Skin epidermis (tissue), 12 donors: ENCODE data around the gene FGF14.
"Not testable (repeated sequence)": the region's sequence is repeated elsewhere in the genome, so short reads cannot be mapped to it uniquely, and the experiment has no call there.

Experiments
- H3K27ac ChIP-seq, 21 experiments: fragments of 200-600 bp; sonication (generic) in 11 of 21; one replicate each; pipeline ENCODE4 v1.5.0; 2020; ENCODE audit warnings: mild to moderate bottlenecking in 3 of 21, inconsistent platforms in 2 of 21, moderate library complexity in 2 of 21
- H3K4me3 ChIP-seq, 7 experiments: fragments of 200-600 bp; sonication (generic) in 2 of 7; one replicate each; pipeline ENCODE4 v1.5.0; 2020; ENCODE audit warnings: inconsistent platforms in 2 of 7, mild to moderate bottlenecking in 2 of 7, moderate library complexity in 1 of 7

Gene FGF14

GRCh38 chr13:101845245-101846020 is 556.4 kb downstream of the FGF14 start:
- no peak overlapping the region for H3K27ac ChIP-seq
- no peak overlapping the region for H3K4me3 ChIP-seq

GRCh38 chr13:101841698-101842097 is 560.1 kb downstream of the FGF14 start:
- no peak overlapping the region for H3K27ac ChIP-seq
- no peak overlapping the region for H3K4me3 ChIP-seq

- H3K27ac ChIP-seq: no peak overlapping the region
- H3K4me3 ChIP-seq: no peak overlapping the region
Measured at GRCh38 chr13:101838323-101838722, 563.5 kb downstream of the FGF14 start.

GRCh38 chr13:101837778-101838177 is 564.1 kb downstream of the FGF14 start:
- not testable (repeated sequence) for H3K27ac ChIP-seq

GRCh38 chr13:101837288-101837687 is 564.6 kb downstream of the FGF14 start:
- Histone ChIP-seq H3K27ac (no peak overlapping the region), H3K4me3 (no peak overlapping the region)

More at GRCh38 chr13:101837778-101838177, 564.1 kb downstream of the FGF14 start:
- not testable (repeated sequence) for H3K4me3 ChIP-seq

GRCh38 chr13:101835920-101836319 is 565.9 kb downstream of the FGF14 start:
- no peak overlapping the region for H3K27ac ChIP-seq
- no peak overlapping the region for H3K4me3 ChIP-seq

- H3K4me3 ChIP-seq: no peak overlapping the region
Measured at GRCh38 chr13:101833671-101834070, 568.2 kb downstream of the FGF14 start.

GRCh38 chr13:101830035-101830434 is 571.8 kb downstream of the FGF14 start:
- Histone ChIP-seq H3K27ac (no peak overlapping the region), H3K4me3 (no peak overlapping the region)

More at GRCh38 chr13:101833671-101834070, 568.2 kb downstream of the FGF14 start:
- no peak overlapping the region for H3K27ac ChIP-seq

GRCh38 chr13:101829484-101829883 is 572.4 kb downstream of the FGF14 start:
- H3K27ac ChIP-seq: no peak overlapping the region

GRCh38 chr13:101828119-101828518 is 573.7 kb downstream of the FGF14 start:
- Histone ChIP-seq H3K4me3 (no peak overlapping the region), H3K27ac (no peak overlapping the region)

More at GRCh38 chr13:101829484-101829883, 572.4 kb downstream of the FGF14 start:
- H3K4me3 ChIP-seq: no peak overlapping the region

GRCh38 chr13:101817898-101818297 is 584.0 kb downstream of the FGF14 start:
- Histone ChIP-seq H3K27ac (no peak overlapping the region), H3K4me3 (no peak overlapping the region)

GRCh38 chr13:101811881-101812280 is 590.0 kb downstream of the FGF14 start:
- H3K4me3 ChIP-seq: no peak overlapping the region
- no peak overlapping the region for H3K27ac ChIP-seq

GRCh38 chr13:101811284-101811839 is 590.5 kb downstream of the FGF14 start:
- no peak overlapping the region for H3K27ac ChIP-seq
- no peak overlapping the region for H3K4me3 ChIP-seq

GRCh38 chr13:101799196-101799595 is 602.7 kb downstream of the FGF14 start:
- no peak overlapping the region for H3K4me3 ChIP-seq
- no peak overlapping the region for H3K27ac ChIP-seq

- no peak overlapping the region for H3K27ac ChIP-seq
- no peak overlapping the region for H3K4me3 ChIP-seq
Measured at GRCh38 chr13:101798437-101798836, 603.4 kb downstream of the FGF14 start.

GRCh38 chr13:101795460-101795859 is 606.4 kb downstream of the FGF14 start:
- Histone ChIP-seq H3K4me3 (no peak overlapping the region), H3K27ac (no peak overlapping the region)

GRCh38 chr13:101795025-101795424 is 606.8 kb downstream of the FGF14 start:
- no peak overlapping the region for H3K4me3 ChIP-seq
- H3K27ac ChIP-seq: no peak overlapping the region

GRCh38 chr13:101792189-101792588 is 609.7 kb downstream of the FGF14 start:
- H3K4me3 ChIP-seq: no peak overlapping the region
- H3K27ac ChIP-seq: no peak overlapping the region

- Histone ChIP-seq H3K27ac (no peak overlapping the region), H3K4me3 (no peak overlapping the region)
Measured at GRCh38 chr13:101785858-101786257, 616.0 kb downstream of the FGF14 start.

GRCh38 chr13:101784313-101784712 is 617.5 kb downstream of the FGF14 start:
- Histone ChIP-seq H3K27ac (no peak overlapping the region), H3K4me3 (no peak overlapping the region)

- Histone ChIP-seq H3K4me3 (no peak overlapping the region), H3K27ac (no peak overlapping the region)
Measured at GRCh38 chr13:101783554-101783953, 618.3 kb downstream of the FGF14 start.
